Endothelial cell of hepatic sinusoid (primary cell): ENCODE data around the gene DDI2.
"Not testable (repeated sequence)": the region's sequence is repeated elsewhere in the genome, so short reads cannot be mapped to it uniquely, and the experiment has no call there.

Source experiments
- in situ Hi-C: cut with HindIII; loops from 2 replicates; pipeline ENCODE4 v1.10.0; 2017; ENCODE audit warnings: low sequenced_read_pairs

DDI2 gene

GRCh38 chr1:15699321-15699720 lies 82.1 kb downstream of the DDI2 start:
- in situ Hi-C loops, result not testable (repeated sequence)

DNA sequence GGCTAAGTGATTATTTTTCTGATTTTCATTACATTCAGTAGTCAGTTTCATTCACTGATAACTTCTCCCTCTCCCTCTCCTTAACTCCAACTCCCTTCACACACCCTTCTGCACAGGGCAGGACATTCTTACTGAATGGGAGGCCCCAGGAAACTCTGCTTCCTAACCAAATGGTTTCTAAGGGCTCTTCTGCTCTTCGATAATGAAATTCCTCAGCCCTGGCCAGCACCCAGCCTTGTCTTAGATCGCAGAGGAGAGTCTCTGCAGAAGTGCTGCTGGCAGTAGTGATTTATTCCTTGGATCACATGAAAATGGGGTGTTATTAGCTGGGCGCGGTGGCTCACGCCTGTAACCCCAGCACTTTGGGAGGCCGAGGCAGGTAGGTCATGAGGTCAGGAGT lies 83.2 kb downstream of the DDI2 start:
- in situ Hi-C loops, result no loop called here

- in situ Hi-C loops, result no loop called here
These were observed 84.5 kb downstream of the DDI2 start for GRCh38 chr1:15701784-15702183.

DNA sequence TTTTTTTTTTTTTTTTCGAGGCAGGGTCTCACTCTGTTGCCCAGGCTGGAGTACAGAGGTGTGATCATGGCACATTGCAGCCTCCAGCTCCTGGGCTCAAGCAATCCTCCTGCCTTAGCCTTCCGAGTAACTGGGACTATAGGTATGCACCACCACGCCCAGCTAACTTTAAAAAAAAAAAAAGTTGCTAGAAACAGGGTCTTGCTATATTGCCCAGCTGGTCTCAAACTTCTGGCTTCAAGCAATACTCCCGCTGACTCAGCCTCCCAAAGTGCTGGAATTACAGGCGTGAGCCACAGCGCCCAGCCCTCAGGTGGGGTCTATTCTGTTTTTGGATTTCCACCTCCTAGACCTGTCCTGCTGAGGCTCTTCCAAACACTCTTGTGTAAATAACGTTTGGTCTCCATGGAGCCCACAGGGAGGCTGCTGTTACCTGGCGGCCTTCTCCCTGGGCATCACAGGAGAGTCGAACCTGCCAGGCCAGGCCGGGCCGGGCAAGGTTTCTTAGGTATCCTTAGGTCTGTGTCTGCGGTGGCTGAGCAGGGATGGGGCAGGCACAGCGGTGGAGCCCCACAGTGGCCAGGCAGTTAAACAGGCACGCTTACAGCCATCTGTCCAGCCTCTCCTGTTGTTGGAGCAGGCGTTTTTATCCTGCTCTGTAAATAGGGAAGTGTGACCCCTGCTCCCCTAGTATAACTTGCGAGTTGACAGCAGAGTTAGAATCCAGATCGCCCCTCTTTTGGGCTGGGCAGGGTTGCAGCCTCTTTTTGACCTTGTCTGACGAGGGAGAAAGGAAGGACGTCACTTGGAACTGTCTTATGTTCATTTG lies 85.7 kb downstream of the DDI2 start:
- in situ Hi-C loops, result no loop called here

DNA sequence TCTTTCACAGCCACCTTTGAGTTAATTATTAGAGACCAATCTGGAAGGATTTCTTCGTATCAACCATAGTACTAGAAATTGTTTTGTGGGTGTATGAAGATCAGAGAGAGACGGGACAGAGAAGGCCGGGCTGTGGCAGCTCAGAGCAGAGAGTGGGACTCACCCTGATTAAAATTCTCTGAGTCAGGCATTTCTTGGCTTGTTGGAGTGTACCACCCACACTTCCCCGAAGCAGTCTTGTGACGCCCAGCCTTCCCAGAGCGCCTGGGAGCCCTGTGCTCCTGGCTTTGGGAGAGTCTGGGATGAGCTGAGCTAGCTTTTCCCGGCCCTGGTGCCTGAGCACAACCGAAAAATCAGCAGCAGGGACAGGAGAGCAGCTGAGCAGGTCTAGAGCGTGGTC lies 86.3 kb downstream of the DDI2 start:
- in situ Hi-C loops, result no loop called here

GRCh38 chr1:15704526-15705183 lies 87.4 kb downstream of the DDI2 start:
- in situ Hi-C loops, result no loop called here

- in situ Hi-C loops, result no loop called here
These were observed 87.9 kb downstream of the DDI2 start for GRCh38 chr1:15705184-15705566.

GRCh38 chr1:15706751-15707150 lies 89.5 kb downstream of the DDI2 start:
- in situ Hi-C loops, result no loop called here

DNA sequence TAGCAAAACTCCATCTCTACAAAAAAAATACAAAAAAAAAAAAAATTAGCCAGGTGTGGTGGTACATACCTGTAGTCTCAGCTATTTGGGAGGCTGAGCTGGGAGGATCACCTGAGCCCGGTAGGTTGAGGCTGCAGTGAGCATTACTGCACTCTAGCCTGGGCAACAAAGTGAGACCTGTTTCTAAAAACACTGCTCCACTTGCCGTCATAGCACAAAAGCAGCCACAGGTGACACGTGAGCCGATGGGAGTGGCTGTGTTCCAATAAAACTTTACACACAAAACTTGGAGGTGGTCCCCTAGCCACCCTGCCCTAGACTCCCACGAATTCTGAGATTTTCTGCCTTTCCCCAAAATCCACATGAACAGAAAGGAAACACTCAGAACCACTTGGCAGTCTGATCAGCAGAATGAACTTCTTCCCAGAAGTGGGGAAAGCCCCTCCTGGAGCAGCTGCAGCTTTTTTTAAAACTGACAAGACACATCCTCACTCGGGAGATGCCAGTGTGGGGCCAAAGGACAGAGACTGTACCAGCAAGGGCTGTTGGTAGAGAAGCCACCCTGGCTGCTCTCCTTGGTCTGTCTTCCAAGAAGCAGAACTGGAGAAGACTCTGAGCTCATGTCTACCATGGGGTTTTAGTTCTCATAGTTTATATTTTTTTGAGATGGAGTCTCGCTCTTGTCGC lies 90.1 kb downstream of the DDI2 start:
- in situ Hi-C loops, result no loop called here

GRCh38 chr1:15708486-15709137 lies 91.4 kb downstream of the DDI2 start:
- in situ Hi-C loops, result no loop called here

DNA sequence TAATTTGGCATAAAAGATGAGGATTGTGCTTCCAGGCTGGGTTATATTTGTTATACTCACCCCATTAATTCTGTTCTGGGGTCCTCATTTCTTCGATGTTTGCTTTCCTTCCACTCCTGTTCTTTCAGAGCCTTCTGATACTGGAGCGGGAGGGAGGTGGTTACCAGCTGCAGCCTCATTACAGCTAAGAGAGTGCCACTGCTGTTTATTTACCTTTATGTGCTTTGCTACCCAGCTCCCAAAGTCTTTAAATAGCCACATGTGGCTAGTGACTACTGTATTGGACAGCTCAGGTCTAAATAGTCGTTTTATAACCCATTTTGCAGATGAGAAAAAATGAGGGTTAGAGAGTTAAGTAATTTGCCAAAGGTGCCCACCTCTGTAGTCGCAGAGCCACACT lies 92.0 kb downstream of the DDI2 start:
- in situ Hi-C loops, result no loop called here

- in situ Hi-C loops, result no loop called here
These were observed 94.9 kb downstream of the DDI2 start for GRCh38 chr1:15712168-15712567.

- in situ Hi-C loops, result no loop called here
These were observed 97.3 kb downstream of the DDI2 start for GRCh38 chr1:15714406-15715136.

DNA sequence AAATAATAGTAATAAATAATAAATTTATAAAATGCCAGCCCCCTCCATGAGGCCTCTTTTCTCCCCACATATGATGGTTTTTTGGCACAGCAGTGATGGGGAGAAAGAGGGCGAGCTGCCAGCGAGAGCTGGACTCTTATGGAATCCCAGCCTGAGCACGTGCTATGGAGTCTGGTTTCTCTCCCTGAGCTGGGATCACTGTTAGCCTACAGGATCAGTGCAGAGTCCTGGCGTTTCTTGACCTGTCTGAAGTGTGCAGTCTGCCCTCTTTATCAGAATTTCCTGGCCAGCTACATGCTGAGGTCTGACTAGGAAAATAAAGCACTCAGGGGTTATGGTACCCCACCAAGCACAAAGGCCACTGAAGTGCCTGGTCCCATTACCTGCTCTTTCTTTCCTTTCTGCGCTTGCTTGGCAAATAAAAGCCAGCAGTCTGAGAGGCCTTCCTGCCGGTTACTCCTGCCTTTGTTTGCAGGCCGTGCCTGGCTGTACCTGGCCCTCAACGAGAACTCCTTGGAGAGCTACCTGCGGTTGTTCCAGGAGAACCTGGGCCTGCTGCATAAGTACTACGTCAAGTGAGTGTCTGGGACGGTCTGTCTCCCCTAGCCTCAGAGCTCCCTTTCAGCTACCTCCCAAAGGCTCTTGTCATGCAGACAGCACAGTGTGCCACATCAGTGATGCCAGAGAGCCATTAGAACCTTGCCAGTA lies 100.3 kb downstream of the DDI2 start:
- in situ Hi-C loops, result no loop called here

DNA sequence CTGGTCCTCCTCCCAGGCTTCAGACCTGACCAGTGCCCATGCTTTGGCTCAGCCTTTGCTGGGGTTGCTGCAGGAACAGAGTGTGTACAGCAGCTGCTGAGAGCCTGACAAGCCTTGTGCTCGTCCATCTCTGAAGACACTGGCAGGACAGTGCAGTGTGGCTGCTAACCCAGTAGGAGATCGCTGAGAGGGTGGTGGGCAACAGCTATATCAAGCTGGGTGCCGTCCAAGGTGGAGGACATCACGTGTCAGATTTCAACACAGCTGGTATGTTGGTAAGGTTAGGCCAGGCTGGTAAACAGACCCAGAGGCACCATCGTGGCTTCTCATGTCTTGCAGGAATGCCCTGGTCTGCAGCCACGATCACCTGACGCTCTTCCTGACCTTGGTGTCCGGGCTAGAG lies 100.9 kb downstream of the DDI2 start:
- in situ Hi-C loops, result no loop called here
